Breast epithelium (tissue), 4 donors: ENCODE results near the gene PPP1R16B. TPM values are rescaled to one million over a fixed set of nuclear protein-coding genes. Genes with fewer than 3 reads are reported as not detected.

Experiments
- DNase-seq, 2 donors: peaks; one replicate each; pipeline ENCODE4 v3.0.0-alpha.2; 2019; ENCODE audit warnings: low spot score in 2 of 2
- H3K27ac ChIP-seq, 2 donors: fragments of 200-600 bp; sonication (generic) in 1 of 2; one replicate each; pipeline ENCODE4 v1.5.1; 2016 to 2019; ENCODE audit warnings: mild to moderate bottlenecking in 1 of 2
- H3K27me3 ChIP-seq, 2 donors: fragments of 200-600 bp; sonication (generic) in 1 of 2; one replicate each; pipeline versions ENCODE4 v1.5.1 to v1.6.0; 2017 to 2019; ENCODE audit warnings: control low read depth in 1 of 2, mild to moderate bottlenecking in 1 of 2
- H3K36me3 ChIP-seq: fragments of 200-600 bp; one replicate; pipeline ENCODE4 v1.5.1; 2019
- H3K4me1 ChIP-seq, 2 donors: fragments of 200-600 bp; sonication (generic); one replicate each; pipeline ENCODE4 v1.5.1; 2016 to 2019; ENCODE audit warnings: control low read depth in 1 of 2
- H3K4me3 ChIP-seq, 3 donors: fragments of 200-600 bp; sonication (generic); 1 replicate in 2 of 3; 2 replicates in 1 of 3; pipeline ENCODE4 v1.5.1; 2016 to 2019; ENCODE audit warnings: mild to moderate bottlenecking in 3 of 3, moderate library complexity in 2 of 3
- H3K9me3 ChIP-seq, 2 donors: fragments of 200-600 bp; sonication (generic) in 1 of 2; one replicate each; pipeline ENCODE4 v1.5.1; 2016 to 2019; ENCODE audit warnings: control low read depth in 1 of 2
- CTCF ChIP-seq, 3 donors: fragments of 450-650 bp; IDR thresholded peaks; one replicate each; pipeline ENCODE4 v1.5.1; 2016 to 2017; ENCODE audit warnings: antibody characterized with exemption in 3 of 3, mild to moderate bottlenecking in 3 of 3, moderate library complexity in 3 of 3
- POLR2A ChIP-seq: fragments of 450-650 bp; IDR thresholded peaks from one replicate; pipeline ENCODE4 v1.6.1; 2016; ENCODE audit warnings: antibody characterized with exemption, mild to moderate bottlenecking, moderate library complexity
- POLR2AphosphoS5 ChIP-seq, 3 donors: sonication (generic); formaldehyde crosslinking; IDR thresholded peaks; one replicate each; pipeline ENCODE4 v1.6.1; 2017; ENCODE audit warnings: antibody characterized with exemption in 3 of 3
- intact Hi-C: fragments of 100-400 bp; cut with DNase I; formaldehyde crosslinking; loops from one replicate; pipeline ENCODE4 v1.15.1; 2023; ENCODE audit warnings: low total_unique reads
- total RNA-seq, 3 donors: library from RNA; depleted of rRNA; stranded (reverse); fragments of >200 nt; gene quantifications; one replicate each; pipeline ENCODE4 v1.1.0, GENCODE V29; 2016

Gene PPP1R16B
- total RNA-seq, 3 donors from 2014 or later = 3.7 to 10.8 (median 8.2) TPM

GRCh38 chr20:38919683-38920082, 114.2 kb downstream of the PPP1R16B start:
- Histone ChIP-seq H3K9me3 (no peaks in the 10 kb centered on the region), H3K36me3 (no peaks in the 10 kb centered on the region), H3K4me1 (no peaks in the 10 kb centered on the region), H3K4me3 (no peak overlapping the region), H3K27ac (no peak overlapping the region), H3K27me3 (peaks cover 0 to 3% of the 10 kb centered on the region in 2 donors)
- intact Hi-C loops = no loop called here
- TF ChIP-seq CTCF (IDR thresholded peaks at IDR 0.05) = no peak
- no peak for DNase-seq

- DNase-seq = no peak
- peaks cover 0 to 3% of the 10 kb centered on the region in 2 donors for H3K27me3 ChIP-seq
- intact Hi-C loops = no loop called here
- H3K27ac ChIP-seq = no peak overlapping the region
- no peaks in the 10 kb centered on the region for H3K36me3 ChIP-seq
- H3K4me1 ChIP-seq = no peaks in the 10 kb centered on the region
- no peak for TF ChIP-seq POLR2A
- no peak for TF ChIP-seq POLR2AphosphoS5 (IDR thresholded peaks at IDR 0.05)
- TF ChIP-seq CTCF (IDR thresholded peaks at IDR 0.05) = no peak
- H3K4me3 ChIP-seq = no peak overlapping the region
- H3K9me3 ChIP-seq = no peaks in the 10 kb centered on the region
These were observed 114.9 kb downstream of the PPP1R16B start for GRCh38 chr20:38920411-38920810.

- no peak for TF ChIP-seq POLR2A
- TF ChIP-seq POLR2AphosphoS5 (IDR thresholded peaks at IDR 0.05) = no peak
- TF ChIP-seq CTCF (IDR thresholded peaks at IDR 0.05) = no peak
- H3K36me3 ChIP-seq = no peaks in the 10 kb centered on the region
- H3K4me1 ChIP-seq = no peaks in the 10 kb centered on the region
- DNase-seq = no peak
- no peak overlapping the region for H3K4me3 ChIP-seq
- H3K27ac ChIP-seq = no peak overlapping the region
- peaks cover 0 to 3% of the 10 kb centered on the region in 2 donors for H3K27me3 ChIP-seq
- H3K9me3 ChIP-seq = no peaks in the 10 kb centered on the region
- intact Hi-C loops = no loop called here
These were observed 115.4 kb downstream of the PPP1R16B start for GRCh38 chr20:38920851-38921250.

- Histone ChIP-seq H3K27me3 (no peaks in the 10 kb centered on the region), H3K36me3 (no peaks in the 10 kb centered on the region), H3K4me3 (no peak overlapping the region), H3K9me3 (no peaks in the 10 kb centered on the region), H3K4me1 (no peaks in the 10 kb centered on the region), H3K27ac (no peak overlapping the region)
- TF ChIP-seq POLR2AphosphoS5 (IDR thresholded peaks at IDR 0.05) (no peak), POLR2A (no peak)
- intact Hi-C loops = no loop called here
- DNase-seq = no peak
These were observed 119.2 kb downstream of the PPP1R16B start for GRCh38 chr20:38924718-38925117.

GRCh38 chr20:38926142-38926933, 120.8 kb downstream of the PPP1R16B start, which contains the start of gene FAM83D:
Gene FAM83D, plus strand, starts transcription at chr20:38926417. Its CDS starts 26 bp downstream, at chr20:38926443.
- intact Hi-C loops = no loop called here
- no peak within 1 kb of the TSS for H3K27ac ChIP-seq
- DNase-seq = peak; percentile 85 to 91

More at GRCh38 chr20:38926142-38926933, 120.8 kb downstream of the PPP1R16B start, which contains the start of gene FAM83D:
- TF ChIP-seq POLR2A (no peak), POLR2AphosphoS5 (IDR thresholded peaks at IDR 0.05) (peak in 1 of 3 donors; percentile 12), CTCF (IDR thresholded peaks at IDR 0.05) (peak in 2 of 3 donors; percentile 59 to 72)
- no peaks in the 10 kb centered on the region for H3K9me3 ChIP-seq
- no peaks in the 10 kb centered on the region for H3K27me3 ChIP-seq
- peak within 1 kb of the TSS; percentile 53 to 75 (median 55) for H3K4me3 ChIP-seq
- no peaks in the 10 kb centered on the region for H3K36me3 ChIP-seq
- no peaks in the 10 kb centered on the region for H3K4me1 ChIP-seq
